ENCODE measurements around the gene FADS2.
A peak's percentile ranks its signal among the peaks of the same experiment; 100 is the strongest.
"Not testable (repeated sequence)": the region's sequence is repeated elsewhere in the genome, so short reads cannot be mapped to it uniquely, and the experiment has no call there.

FADS2 gene

DNA sequence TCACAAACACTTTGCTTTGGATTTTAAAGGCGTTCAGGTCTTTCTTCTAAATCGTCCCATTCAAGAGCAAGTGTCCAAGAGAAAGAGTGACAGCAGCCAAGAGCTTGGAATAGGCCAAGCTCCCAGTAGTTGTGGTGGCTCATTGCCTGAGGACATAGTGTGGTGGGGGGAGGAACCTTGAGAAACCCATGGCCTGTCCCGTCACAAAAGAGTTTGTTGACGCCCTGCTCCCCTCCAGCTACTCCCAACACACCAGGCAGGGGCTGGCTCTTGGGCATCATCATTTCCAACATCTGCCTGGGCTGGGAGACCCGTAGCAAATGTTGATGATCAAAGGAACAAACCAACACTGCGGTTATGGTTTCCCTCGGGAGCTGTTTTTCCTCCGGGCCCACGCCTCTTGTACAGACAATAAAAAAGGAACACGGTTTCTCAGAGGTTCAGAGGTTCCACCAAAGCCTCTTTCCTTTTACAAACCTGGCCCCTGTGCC is 42.5 kb downstream of the FADS2 start:
- DNase-seq = no peak

DNA sequence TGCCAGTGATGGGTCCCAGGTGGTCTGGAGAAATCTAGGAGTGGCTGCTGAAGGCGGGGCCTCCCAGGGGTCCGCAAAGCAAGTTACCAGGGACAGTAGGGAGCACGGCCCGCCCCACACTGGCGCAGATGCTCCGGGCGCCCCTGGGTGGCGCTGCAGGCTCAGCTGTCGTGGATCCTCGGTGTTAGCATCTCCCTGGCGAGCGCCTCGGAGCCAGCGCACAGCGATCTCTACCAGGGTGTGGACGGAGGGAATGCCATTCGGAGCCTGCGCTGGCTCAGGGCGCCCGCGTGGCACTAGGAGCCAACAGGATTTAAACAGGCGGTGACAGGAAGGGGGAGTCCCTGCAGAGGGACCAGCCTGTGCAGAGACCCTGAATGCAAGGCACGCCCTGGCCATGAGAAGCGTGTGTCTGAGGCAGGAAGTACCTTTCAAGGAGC is 43.1 kb downstream of the FADS2 start:
- peak; percentile 84 for DNase-seq

DNA sequence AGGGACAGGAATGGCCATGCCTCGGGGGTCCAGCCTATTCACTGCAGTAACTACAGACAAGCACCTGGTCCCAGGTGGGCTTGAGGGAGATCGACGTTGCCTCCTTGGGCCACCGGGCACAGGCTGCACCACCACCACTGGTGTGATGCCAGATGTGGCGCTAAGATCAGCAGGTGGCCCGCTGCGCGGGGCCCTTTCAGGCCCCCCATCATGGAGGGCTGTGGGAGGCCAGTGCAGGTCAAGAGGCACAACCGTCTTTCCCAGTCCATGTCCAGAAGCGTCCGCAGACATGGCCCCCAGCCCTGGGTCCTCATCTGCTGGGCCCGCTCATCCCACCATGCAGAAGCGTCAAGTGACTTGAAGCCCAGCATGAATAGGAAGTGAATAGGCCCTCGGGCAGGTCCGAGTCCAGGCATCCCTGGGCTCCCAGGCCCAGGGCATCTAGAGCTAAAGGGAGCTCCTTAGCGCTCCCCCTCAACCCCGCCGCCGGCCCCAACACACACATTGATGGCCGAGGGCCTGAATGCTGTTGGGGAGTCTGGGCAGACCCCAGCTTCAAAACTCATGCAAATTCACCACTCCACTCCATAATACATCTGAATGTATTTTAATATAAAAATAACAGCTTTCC is 45.0 kb downstream of the FADS2 start:
- DNase-seq = no peak

DNA sequence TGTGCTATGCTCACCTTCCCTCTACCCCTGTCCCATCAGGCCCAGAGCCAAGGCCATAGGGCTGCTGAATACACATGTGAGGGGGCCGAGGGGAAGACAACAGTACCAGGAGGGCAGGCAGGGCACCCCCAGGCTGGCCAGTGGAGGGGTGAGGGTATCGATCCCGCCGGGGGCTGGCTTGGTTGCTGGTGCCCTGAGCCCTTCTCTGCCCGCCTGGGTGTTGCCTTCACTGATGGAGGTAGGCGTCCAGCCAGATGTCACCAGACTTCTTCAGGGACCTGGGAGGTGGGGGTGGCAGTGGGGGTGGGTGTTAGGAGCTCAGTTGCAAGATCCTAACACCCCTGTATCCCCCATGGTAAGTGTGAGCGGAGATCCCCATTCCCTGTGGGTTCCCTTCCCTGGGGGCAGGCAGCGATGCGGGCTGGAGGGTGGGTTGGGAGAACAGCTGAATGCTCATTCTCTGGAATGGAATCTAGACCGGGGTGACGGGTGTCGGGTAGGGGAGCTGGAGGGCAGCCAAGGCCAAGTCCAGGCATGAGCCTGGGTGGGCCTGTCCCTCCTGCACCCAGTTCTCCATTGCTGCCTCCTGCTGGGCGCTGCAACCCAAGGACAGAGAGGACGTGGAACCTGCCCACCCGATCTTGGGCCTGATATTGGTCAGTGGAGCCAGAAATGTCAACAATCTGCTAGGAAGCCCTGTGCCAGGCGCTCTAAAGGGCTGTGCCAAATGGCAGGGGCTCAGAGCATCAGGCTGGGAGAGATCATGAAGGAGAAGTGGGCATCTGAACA is 45.7 kb downstream of the FADS2 start:
- DNase-seq = no peak

DNA sequence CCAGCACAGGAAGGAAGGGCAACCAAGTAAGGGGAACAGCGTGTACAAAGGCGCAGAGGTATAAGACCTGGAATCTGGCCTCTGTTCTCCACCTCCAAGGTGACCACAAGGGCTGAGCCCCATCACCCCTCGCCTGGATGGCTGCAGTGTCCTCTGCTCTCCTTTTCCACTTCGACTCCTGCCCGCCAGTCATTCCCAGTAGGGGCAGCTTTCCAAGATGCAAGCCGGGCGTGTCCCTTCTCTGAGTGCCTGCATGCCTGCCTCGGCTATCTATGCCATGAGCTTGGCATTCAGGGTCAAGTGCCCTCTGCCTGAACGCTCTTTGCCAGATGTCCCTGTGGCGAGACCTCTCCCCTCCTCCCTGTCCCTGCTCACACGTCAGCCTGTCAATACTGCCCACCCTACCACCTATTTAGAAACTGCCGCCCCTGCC is 46.3 kb downstream of the FADS2 start:
- DNase-seq = no peak

DNA sequence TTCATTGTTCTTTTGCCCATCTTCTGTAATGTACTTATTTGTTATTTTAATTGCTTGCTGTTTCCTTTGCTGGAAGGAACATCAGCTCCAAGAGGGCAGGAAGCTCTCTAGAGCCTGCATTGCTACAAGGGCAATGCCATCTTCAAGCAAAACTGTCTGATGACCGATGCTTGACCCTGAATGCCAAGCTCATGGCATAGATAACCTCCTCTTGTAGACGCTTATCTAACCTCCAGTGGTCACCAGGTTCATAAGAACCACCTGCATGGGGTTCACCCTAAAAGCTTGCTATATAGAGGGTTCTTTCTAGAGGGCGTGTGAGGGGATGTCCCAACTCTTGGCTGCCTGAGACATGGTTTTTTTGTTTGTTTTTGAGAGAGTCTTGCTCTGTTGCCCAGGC is 46.8 kb downstream of the FADS2 start:
- DNase-seq = no peak

DNA sequence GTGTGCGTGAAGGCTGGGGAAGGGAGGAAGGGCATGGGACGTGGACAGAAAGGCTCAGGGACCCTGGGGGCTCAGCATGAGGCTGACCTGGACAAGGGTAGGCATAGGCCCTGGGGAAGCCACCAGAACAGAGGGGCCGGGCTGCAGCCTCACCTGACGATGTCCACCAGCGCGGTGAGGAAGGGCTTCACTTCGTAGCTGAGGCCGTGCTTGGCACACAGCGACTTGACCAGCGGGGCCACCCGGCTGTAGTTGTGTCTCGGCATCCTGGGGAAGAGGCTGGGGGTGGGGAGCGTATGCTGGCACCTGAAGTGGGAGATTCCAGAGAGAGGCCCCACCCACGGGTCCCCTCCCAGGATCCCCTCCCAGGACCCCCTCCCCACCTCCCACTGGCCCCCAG is 47.6 kb downstream of the FADS2 start:
- no peak for DNase-seq

DNA sequence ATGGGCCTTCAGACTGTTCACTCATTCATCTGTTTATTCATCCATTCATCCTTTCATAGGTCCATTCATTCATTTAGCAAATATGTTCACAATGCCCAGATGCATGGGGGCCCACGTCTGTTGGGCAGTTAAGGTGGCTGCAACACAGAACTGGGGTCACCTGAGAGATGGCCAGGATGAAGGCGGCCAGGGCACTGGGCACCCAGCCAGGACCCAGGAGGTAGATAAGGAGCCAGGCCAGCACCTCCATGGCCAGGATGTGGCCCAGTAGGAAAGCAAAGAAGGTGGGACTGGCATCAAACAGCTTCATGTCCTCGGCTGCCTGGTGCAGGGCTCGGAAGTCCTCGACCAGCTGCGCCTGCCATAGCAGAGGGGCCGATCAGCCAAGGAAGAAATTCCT is 51.1 kb downstream of the FADS2 start:
- no peak for DNase-seq

DNA sequence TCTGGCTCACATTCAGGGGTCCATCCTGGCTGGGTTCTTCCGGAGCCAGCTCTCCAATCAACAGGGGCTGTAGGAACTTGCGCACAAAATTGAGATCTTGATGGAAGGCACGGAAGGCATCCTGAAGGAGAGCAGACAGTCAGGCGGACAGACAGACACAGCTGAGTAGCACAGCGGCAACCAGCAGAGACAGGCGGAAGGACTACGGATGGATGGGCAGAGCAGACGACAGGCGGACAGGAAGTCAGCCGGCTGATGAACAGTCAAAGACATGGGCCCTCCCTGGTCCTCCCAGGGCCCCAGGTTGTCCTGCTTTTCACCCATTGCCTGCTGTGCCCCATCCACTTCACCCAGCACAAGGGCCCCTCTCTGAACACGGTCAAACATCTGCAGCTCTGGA is 51.9 kb downstream of the FADS2 start:
- DNase-seq = no peak

DNA sequence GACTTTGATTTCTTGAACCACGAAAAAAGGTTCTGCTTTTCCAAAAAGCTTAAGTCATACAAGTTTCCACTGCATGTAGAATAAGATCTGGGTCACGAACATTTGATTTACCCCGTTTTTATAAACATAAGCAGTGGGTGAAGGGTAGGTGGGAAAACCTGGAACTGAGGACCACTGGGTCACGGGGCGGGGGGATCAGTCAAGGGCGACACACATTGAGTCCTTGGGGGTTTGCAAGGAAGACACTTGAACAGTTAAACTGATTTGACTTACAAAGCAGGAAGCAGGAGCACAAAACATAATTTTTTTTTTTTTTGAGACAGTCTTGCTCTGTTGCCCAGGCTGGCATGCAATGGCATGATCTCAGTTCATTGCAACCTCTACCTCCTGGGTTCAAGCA is 52.4 kb downstream of the FADS2 start:
- no peak for DNase-seq

DNA sequence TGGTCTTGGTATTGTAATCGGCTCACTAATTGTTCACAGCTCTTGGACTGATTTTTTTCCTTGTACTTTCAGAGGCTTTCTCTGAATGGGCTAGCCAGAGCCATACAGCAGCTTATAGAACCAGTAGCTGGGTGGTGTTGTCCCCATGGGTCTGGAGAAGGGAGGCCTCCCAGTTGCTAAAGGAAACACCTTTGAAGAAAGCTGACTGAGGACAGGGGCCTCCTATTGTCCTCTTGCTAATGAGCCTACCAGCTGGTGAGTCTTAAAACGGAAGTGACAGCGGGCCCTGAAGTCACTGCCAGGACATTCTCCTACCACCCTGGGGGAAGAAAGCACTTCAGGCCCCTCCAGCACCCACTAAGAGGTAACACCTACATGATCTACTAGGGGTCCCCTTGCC is 53.3 kb downstream of the FADS2 start:
- DNase-seq = no peak

DNA sequence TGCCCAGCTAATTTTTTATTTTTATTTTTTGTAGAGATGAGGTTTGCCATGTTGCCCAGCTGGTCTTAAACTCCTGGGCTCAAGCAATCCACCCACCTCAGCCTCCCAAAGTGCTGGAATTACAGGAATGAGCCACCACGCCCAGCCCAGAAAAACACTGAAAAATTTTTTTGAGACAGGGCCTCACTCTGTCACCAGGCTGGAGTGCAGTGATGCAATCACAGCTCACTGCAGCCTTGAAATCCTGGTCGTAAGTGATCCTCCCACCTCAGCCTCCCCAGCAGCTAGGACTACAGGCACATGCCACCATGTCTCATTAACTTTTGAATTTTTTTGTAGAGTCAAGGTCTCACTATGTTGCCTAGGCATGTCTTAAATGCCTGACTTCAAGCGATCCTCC is 54.2 kb downstream of the FADS2 start:
- not testable (repeated sequence) for DNase-seq

DNA sequence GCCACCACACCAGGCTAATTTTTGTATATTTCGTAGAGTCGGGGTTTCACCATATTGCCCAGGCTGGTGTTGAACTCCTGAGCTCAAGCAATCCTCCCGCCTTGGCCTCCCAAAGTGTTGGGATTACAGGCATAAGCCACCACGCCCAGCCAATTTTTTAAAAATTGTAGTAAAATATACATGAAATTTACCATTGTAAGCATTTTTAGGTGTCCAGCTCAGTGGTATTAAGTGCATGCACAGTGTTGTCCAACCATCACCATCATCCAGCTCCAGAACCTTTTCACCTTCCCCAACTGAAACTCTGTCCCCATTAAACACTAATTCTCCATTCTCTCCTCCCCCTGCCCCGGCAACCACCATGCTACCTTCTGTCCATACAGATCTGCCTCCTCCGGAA is 54.8 kb downstream of the FADS2 start:
- DNase-seq = no peak

DNA sequence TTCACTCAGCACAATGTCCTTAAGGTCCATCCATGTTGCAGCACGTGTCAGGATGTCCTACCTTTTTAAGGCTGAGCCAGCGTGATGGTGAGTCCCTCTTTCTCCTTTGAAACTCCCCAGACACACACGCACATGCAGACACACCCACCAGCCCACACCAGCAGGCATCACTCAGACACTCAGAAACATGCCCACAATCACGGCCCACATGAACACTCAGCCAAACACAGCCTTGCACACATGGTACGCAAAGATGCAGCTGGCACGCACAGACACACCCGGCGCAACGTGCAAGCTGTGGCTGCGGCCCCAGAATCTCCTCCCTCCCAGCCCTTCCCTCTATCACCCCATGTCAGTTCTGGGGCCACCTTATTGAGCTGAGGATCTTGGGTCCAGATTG is 55.2 kb downstream of the FADS2 start:
- DNase-seq = no peak

DNA sequence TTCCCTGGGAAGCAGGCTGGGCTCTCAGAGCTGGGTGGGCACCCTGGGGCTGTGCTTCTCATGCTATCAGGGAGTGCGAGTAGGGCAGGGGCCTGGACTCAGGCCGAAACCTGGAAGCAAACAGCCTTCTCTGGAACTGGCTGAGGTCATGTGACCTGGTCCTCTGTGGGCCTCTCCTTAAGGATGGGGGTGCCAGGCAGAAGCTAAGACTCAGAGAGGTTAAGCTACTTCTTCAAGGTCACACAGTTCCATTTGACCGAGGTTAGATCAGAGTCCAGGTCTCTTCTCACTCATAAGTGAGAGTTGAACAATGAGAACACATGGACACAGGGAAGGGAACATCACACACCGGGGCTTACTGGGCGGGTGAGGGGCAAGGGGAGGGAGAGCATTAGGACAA is 55.8 kb downstream of the FADS2 start:
- no peak for DNase-seq

DNA sequence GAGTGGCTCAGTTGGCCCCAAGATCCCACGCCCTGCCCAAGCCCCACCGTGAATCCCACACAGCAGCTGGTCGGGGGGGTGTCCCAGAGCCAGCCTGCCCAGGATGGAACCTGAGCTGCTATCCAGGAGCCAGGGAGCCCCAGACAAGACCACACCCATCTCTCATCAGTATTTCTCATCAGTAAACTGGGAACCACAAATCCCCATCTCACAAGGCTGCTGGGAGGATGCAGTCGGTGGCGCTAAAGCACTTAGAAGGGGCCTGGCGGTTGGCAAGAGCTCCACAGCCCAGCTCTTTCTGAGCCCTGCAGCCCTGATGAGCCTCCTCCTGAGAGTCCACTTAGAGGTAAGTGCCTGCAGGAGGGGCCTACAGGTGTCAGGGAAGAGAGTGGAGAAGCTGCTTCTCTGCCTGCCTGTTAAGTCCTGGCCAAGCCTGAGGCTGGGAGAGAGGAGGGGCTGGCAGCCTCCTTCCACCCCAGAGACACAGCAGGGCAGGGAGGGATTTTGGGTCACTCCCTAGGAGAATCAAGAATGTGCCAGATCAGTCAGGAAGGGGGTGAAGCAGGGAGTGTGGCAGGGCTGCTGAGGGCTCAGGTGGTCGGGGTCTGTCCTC is 57.2 kb downstream of the FADS2 start:
- DNase-seq = no peak

DNA sequence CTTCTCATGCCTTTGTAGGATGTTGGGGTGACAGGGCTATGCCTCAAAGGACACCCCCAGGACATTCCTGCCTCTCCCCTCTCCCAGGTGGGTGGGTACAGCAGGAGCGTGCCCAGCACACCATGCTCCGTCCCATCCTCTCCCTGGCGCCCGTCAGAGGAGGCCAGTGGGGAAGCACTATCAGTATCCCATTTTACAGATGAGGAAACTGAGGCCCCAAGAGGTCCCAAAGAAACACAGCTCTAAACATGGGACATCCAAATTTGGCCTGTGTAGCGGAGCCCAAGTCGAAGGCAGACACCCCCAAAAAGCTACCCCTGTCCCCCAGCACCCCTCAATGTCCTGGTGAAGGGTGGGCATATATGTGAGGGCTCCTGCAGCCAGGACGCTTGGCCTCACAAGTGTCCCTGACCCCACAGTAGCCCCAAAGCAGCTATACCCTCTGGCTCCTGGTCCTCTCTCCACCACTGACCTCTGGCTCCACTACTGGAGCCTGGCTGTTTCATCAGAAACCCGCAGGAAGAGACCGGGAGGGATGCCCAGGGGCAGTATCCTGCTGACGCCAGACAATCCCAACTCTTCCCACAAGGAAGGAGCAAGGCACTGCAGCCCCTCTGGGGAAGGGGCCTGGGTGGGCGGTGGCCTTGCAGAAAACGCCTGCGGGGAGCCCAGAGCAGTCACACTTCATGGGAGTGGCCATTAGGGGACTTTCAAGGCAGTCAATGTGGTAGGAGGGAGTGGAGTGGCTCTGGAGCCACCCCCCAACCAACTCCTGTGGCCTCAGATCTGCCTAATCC is 57.9 kb downstream of the FADS2 start:
- DNase-seq = no peak

DNA sequence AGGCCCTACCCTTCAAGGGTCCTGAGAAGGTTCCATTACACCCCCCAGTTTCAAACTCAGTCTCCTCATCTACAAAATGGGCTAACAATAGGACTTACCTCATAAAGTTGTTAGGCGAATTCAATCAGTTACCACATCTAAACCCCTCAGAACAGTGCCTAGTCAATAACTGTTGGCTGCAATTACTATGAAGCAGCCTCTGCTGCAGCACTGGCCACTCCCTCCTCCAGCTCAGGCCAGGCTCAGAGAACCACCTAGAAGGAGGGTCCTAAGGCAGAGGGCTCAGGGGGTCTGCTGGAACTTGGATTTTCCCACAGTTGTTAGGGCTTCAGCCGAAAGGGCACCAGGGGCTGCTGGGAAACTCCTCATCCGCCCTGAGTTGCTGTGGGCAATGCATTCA is 58.5 kb downstream of the FADS2 start:
- DNase-seq = no peak

DNA sequence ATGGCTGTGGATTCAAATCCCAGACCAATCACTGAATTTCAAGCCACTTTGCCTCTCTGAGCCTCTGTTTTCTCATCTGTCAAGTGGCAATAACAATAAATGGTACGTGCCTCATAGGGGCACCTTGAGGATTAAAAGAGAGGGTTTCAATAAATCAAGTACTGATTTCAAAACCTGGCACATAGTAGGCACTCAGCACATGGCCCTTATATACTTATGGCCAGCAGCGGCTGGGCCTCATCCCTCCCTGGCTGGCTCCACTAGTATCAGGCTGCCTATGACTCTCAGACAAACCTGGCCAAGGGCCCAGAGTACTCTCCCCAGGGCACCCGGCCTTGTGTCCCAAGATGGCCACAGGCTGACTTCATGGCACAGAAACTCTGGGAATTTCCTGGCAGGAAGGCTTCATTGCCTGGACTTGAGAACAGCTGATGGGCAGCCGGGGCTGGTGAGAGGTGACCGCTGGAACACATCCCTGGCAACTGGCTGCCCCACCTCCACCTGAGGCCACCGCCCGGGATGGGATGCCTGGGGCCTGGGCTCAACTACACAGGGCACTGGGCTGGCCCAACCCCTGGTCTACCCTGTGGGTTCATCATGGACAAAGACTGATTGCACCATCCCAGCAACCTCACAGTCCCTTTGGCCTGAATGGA is 59.9 kb downstream of the FADS2 start:
- DNase-seq = no peak

DNA sequence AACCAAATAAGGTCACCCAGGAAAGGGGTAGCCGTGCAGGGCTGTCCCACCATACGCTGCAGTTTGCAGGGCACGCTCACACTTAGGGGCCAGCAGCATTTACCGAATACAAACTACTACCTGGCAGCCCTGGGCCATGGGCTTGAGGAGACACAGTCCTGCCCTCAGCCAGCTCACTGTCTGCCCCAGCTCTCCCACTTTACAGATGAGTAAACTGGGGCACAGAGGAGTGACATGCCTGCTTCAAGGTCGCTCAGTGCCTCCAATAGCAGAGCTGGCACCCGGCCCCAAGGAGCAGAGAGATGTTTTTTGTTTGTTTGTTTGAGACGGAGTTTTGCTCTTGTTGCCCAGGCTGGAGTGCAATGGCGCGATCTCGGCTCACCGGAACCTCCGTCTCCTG is 60.5 kb downstream of the FADS2 start:
- DNase-seq = no peak

DNA sequence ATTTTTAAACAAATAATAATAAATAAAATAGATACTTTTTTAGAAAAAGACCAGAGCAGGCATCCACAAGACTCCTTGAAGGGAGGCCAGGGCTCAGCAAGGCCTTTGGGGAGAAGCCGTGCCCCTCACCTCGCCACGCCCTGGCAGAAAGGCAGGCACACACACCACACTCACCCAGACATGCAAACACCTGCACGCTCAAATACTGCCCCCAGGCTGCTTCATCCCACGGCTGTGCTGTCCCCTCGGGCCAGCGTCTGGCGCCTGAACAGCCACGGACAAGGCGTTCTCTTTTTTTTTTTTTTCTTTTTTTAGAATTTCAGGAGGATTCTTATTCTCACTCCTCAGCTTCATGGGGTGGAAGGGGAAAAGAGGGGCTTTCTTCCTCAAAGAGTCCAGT is 61.7 kb downstream of the FADS2 start:
- DNase-seq = no peak

DNA sequence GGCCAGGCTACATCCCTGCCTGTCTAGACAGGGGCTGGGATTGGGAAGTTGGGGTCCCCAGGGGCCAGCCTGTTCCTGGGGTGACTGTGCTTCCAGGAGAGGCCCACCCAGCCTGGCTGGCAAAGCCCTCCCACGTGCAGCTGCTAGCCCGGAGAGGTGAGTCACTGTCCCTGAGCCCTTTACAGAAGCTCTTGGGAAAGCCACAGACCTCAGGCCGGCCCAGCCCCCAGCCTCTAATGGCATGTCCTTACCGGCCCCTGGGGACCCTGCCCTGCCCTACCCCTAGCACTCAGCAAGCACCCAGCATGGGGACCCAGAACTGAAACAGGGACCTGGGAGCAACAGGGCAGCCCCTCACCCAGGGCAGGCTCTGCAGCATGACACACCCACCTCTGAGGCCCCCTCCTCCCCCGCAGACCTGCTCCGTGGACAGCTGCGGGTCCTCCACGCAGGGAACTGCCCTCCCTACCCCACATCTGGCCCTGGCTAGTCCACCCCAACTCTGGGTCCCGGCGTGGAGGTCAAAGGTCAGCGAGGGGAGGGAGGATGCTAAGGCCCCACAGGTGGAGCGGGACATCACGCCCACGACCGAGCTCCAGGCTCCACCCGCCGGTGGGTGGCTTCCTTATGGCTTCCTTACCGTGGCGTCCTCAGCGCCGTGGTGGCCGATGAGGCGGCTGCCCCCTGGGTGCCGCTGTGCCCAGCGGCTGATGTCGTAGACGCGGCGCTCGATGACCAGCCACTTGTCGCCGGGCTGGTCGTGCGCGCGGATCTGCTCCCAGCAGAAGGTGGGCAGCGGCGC is 62.6 kb downstream of the FADS2 start:
- peak; percentile 63 for DNase-seq
